H1 (cell line): ENCODE data around the gene TMEM97.

ENCODE experiments used
- EZH2 ChIP-seq: fragments of 200-600 bp; sonication (generic); IDR thresholded peaks from 2 replicates; pipeline ENCODE4 v1.7.1; 2012; ENCODE audit warnings: low read depth, mild to moderate bottlenecking, moderate library complexity, low read length, inconsistent platforms; ENCODE audit not compliant: severe bottlenecking
- JUN ChIP-seq: IDR thresholded peaks from 2 replicates; pipeline ENCODE4 v1.6.1; 2011; ENCODE audit warnings: low read depth, mild to moderate bottlenecking, improper control_type of control experiment, low read length
- KDM1A ChIP-seq: fragments of 200-600, 300-600 bp; sonication (generic); IDR thresholded peaks from 2 replicates; pipeline ENCODE4 v1.7.1; 2016; ENCODE audit warnings: mild to moderate bottlenecking, low read length, borderline replicate concordance
- KDM5A ChIP-seq: fragments of 200-600 bp; IDR thresholded peaks from 2 replicates; pipeline ENCODE4 v1.7.1; 2012; ENCODE audit warnings: mild to moderate bottlenecking, low read length, inconsistent platforms, mixed read lengths
- NRF1 ChIP-seq: IDR thresholded peaks from 2 replicates; pipeline ENCODE4 v1.6.1; 2011; ENCODE audit warnings: mild to moderate bottlenecking, low read depth, low read length, improper control_type of control experiment
- POLR2A ChIP-seq, 2 experiments: IDR thresholded peaks; 1 replicate in 1 of 2; 2 replicates in 1 of 2; pipeline ENCODE4 v1.6.1; 2011; ENCODE audit warnings: low read depth in 2 of 2, low read length in 2 of 2, mild to moderate bottlenecking in 2 of 2; ENCODE audit errors: control extremely low read depth in 1 of 2
- SP1 ChIP-seq: IDR thresholded peaks from 2 replicates; pipeline ENCODE4 v1.6.1; 2011; ENCODE audit warnings: low read depth, low read length
- ZNF274 ChIP-seq: IDR thresholded peaks from 2 replicates; pipeline ENCODE4 v1.7.0; 2012; ENCODE audit warnings: low read length, borderline replicate concordance; ENCODE audit errors: extremely low read depth
- TF ChIP-seq, protein P1 (sequence below), 3 experiments: IDR thresholded peaks; 1 replicate in 2 of 3; 2 replicates in 1 of 3; pipeline versions ENCODE4 v1.5.1 to v1.6.1; 2011; ENCODE audit warnings: low read length in 3 of 3, mild to moderate bottlenecking in 3 of 3, inconsistent platforms in 2 of 3, low read depth in 1 of 3, moderate library complexity in 1 of 3; ENCODE audit not compliant: insufficient read depth in 1 of 3; ENCODE audit errors: control extremely low read depth in 1 of 3
- TF ChIP-seq, protein P2 (sequence below): IDR thresholded peaks from 2 replicates; pipeline ENCODE4 v1.6.1; 2012; ENCODE audit warnings: low read length, inconsistent platforms
- TF ChIP-seq, protein P3 (sequence below): IDR thresholded peaks from 2 replicates; pipeline ENCODE4 v1.6.1; 2012; ENCODE audit warnings: inconsistent platforms

DNA sequence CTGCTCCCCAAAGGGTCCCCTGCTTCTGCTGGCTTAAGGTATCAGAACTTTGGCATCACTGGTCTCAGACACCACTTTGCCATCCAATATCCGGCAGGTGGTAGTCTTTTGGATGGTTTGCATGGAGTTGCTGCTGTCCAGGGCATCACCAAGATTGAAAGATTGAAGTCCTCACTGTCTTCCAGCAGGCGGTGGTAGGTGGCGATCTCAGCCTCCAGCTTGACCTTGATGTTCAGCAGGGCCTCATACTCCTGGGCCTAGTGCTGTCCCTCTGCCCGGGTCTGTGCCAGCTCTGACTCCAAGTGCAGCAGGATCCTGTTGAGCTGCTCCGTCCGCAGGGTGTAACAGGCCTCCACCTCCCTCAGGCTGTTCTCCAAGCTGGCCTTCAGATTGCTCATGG is 43.0 kb upstream of the TMEM97 start:
- TF ChIP-seq EZH2 (no peak), NRF1 (no peak), SP1 (no peak), ZNF274 (no peak), JUN (no peak), KDM1A (no peak), KDM5A (no peak), POLR2A (IDR thresholded peaks at IDR 0.05; ENCODE audit: control extremely low read depth in 1 of 2, low read depth in 2 of 2, low read length in 2 of 2) (no peak)
- TF ChIP-seq, protein P1, sequence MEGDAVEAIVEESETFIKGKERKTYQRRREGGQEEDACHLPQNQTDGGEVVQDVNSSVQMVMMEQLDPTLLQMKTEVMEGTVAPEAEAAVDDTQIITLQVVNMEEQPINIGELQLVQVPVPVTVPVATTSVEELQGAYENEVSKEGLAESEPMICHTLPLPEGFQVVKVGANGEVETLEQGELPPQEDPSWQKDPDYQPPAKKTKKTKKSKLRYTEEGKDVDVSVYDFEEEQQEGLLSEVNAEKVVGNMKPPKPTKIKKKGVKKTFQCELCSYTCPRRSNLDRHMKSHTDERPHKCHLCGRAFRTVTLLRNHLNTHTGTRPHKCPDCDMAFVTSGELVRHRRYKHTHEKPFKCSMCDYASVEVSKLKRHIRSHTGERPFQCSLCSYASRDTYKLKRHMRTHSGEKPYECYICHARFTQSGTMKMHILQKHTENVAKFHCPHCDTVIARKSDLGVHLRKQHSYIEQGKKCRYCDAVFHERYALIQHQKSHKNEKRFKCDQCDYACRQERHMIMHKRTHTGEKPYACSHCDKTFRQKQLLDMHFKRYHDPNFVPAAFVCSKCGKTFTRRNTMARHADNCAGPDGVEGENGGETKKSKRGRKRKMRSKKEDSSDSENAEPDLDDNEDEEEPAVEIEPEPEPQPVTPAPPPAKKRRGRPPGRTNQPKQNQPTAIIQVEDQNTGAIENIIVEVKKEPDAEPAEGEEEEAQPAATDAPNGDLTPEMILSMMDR (IDR thresholded peaks at IDR 0.05; ENCODE audit: control extremely low read depth in 1 of 3, insufficient read depth in 1 of 3, low read depth in 1 of 3, low read length in 3 of 3): no peak
- TF ChIP-seq, protein P2, sequence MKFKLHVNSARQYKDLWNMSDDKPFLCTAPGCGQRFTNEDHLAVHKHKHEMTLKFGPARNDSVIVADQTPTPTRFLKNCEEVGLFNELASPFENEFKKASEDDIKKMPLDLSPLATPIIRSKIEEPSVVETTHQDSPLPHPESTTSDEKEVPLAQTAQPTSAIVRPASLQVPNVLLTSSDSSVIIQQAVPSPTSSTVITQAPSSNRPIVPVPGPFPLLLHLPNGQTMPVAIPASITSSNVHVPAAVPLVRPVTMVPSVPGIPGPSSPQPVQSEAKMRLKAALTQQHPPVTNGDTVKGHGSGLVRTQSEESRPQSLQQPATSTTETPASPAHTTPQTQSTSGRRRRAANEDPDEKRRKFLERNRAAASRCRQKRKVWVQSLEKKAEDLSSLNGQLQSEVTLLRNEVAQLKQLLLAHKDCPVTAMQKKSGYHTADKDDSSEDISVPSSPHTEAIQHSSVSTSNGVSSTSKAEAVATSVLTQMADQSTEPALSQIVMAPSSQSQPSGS: no peak
- TF ChIP-seq, protein P3, sequence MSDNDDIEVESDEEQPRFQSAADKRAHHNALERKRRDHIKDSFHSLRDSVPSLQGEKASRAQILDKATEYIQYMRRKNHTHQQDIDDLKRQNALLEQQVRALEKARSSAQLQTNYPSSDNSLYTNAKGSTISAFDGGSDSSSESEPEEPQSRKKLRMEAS: no peak
